MM.1S (cell line): ENCODE measurements around the gene SDK1.

Experiments used
- DNase-seq: peaks from one replicate; pipeline ENCODE4 v3.0.0-alpha.2; 2015
- H2AFZ ChIP-seq: fragments of 300-600 bp; sonication (generic); 2 replicates; pipeline ENCODE4 v1.6.0; 2016; ENCODE audit warnings: antibody characterized with exemption, low read length
- H3F3A ChIP-seq: fragments of 300-600 bp; sonication (generic); 2 replicates; pipeline ENCODE4 v1.6.1; 2016; ENCODE audit warnings: mild to moderate bottlenecking, antibody characterized with exemption, low read length, moderate library complexity, mixed read lengths; ENCODE audit not compliant: insufficient read depth
- H3K27ac ChIP-seq: fragments of 300-600 bp; sonication (generic); 2 replicates; pipeline ENCODE4 v1.5.1; 2016; ENCODE audit warnings: mild to moderate bottlenecking, low read length
- H3K27me3 ChIP-seq: fragments of 300-600 bp; sonication (generic); replicated peaks from 2 replicates; pipeline ENCODE4 v1.6.0; 2016; ENCODE audit warnings: low read length; ENCODE audit not compliant: insufficient read depth
- H3K36me3 ChIP-seq: fragments of 300-600 bp; sonication (generic); replicated peaks from 2 replicates; pipeline ENCODE4 v1.6.1; 2016; ENCODE audit warnings: mild to moderate bottlenecking, low read length, mixed read lengths; ENCODE audit not compliant: insufficient read depth
- H3K4me1 ChIP-seq: fragments of 300-600 bp; sonication (generic); 2 replicates; pipeline ENCODE4 v1.6.1; 2016; ENCODE audit warnings: low read length, mixed read lengths
- H3K4me2 ChIP-seq: fragments of 300-600 bp; sonication (generic); 2 replicates; pipeline ENCODE4 v1.6.0; 2016; ENCODE audit warnings: low read depth, low read length
- H3K4me3 ChIP-seq: fragments of 300-600 bp; sonication (generic); 2 replicates; pipeline ENCODE4 v1.5.1; 2016; ENCODE audit warnings: low read length, mixed read lengths
- H3K79me2 ChIP-seq: fragments of 300-600 bp; sonication (generic); 2 replicates; pipeline ENCODE4 v1.6.1; 2016; ENCODE audit warnings: mixed run types, low read length, mixed read lengths
- H3K9ac ChIP-seq: fragments of 300-600 bp; sonication (generic); 2 replicates; pipeline ENCODE4 v1.6.1; 2016; ENCODE audit warnings: low read length, mixed read lengths
- H3K9me2 ChIP-seq: fragments of 300-600 bp; sonication (generic); replicated peaks from 2 replicates; pipeline ENCODE4 v1.6.1; 2016; ENCODE audit warnings: mild to moderate bottlenecking, low read length, mixed read lengths; ENCODE audit not compliant: insufficient read depth
- H3K9me3 ChIP-seq: fragments of 300-600 bp; sonication (generic); replicated peaks from 2 replicates; pipeline ENCODE4 v1.6.1; 2016; ENCODE audit warnings: mild to moderate bottlenecking, low read length, mixed read lengths; ENCODE audit not compliant: insufficient read depth
- H4K20me1 ChIP-seq: fragments of 300-600 bp; sonication (generic); 2 replicates; pipeline ENCODE4 v1.6.1; 2016; ENCODE audit warnings: mild to moderate bottlenecking, low read length, moderate library complexity, mixed read lengths; ENCODE audit not compliant: insufficient read depth
- EZH2 ChIP-seq: fragments of 300-600 bp; sonication (generic); optimal IDR thresholded peaks from 2 replicates; pipeline ENCODE3; 2017; ENCODE audit warnings: low read depth, mild to moderate bottlenecking, antibody characterized with exemption, low read length, mixed read lengths
- EZH2phosphoT487 ChIP-seq: fragments of 300-600 bp; sonication (generic); IDR thresholded peaks from 2 replicates; pipeline ENCODE4 v1.6.1; 2018; ENCODE audit warnings: antibody characterized with exemption, low read length
- TF ChIP-seq, protein P1 (sequence below): fragments of 300-600 bp; sonication (generic); IDR thresholded peaks from 2 replicates; pipeline ENCODE4 v1.5.1; 2016; ENCODE audit warnings: antibody characterized with exemption, low read length, mixed read lengths

Gene SDK1

DNA sequence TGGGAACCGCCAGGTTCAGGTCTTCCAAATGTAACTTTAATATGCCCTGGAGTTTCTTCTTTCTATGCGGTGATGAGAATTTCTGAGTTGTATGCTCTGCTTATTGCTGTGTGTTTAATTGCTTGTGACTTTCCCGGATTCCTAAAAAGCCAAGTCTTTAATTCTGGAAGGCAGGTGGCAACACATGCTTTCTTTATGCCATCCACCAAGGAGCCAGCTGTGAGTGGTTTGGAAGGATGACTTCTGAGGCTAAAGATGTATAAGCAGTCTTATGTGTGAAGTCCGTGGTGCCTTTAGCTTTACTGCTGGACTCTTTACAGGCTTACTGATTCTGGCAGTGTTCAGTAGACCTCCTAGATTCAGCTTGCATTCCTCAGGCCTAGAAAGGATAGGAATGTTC, 3.1 kb downstream of the SDK1 start:
- Histone ChIP-seq H3F3A (no peaks in the 10 kb centered on the region), H3K4me3 (no peak overlapping the region), H3K9me2 (no peaks in the 10 kb centered on the region), H4K20me1 (no peaks in the 10 kb centered on the region), H3K4me2 (no peak overlapping the region), H3K27me3 (no peaks in the 10 kb centered on the region), H3K9me3 (no peaks in the 10 kb centered on the region), H2AFZ (no peak overlapping the region), H3K27ac (no peak overlapping the region), H3K9ac (no peak overlapping the region), H3K36me3 (no peaks in the 10 kb centered on the region), H3K79me2 (no peaks in the 10 kb centered on the region), H3K4me1 (no peaks in the 10 kb centered on the region)
- TF ChIP-seq, protein P1, sequence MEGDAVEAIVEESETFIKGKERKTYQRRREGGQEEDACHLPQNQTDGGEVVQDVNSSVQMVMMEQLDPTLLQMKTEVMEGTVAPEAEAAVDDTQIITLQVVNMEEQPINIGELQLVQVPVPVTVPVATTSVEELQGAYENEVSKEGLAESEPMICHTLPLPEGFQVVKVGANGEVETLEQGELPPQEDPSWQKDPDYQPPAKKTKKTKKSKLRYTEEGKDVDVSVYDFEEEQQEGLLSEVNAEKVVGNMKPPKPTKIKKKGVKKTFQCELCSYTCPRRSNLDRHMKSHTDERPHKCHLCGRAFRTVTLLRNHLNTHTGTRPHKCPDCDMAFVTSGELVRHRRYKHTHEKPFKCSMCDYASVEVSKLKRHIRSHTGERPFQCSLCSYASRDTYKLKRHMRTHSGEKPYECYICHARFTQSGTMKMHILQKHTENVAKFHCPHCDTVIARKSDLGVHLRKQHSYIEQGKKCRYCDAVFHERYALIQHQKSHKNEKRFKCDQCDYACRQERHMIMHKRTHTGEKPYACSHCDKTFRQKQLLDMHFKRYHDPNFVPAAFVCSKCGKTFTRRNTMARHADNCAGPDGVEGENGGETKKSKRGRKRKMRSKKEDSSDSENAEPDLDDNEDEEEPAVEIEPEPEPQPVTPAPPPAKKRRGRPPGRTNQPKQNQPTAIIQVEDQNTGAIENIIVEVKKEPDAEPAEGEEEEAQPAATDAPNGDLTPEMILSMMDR: no peak
- TF ChIP-seq EZH2phosphoT487 (no peak), EZH2 (no peak)
- DNase-seq: no peak

DNA sequence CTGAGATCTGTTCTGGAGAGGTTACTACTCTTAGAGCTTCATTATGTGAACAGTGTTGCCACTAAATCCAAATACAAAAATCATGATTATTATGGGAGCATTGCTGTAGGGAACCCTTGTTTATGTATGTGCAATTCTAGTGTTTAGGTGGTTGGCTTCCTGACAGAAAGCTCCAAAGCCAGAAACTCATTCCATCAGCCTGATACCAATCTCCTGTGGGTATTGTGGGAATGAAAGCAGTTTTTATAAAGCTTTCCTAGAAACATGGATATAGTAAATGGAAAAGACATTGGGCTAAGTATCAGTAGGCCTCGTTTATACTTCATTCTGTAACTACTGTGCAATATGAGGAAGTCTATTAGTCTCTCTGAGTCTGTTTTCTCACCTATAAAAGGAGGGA, 6.4 kb downstream of the SDK1 start:
- Histone ChIP-seq H4K20me1 (no peaks in the 10 kb centered on the region), H3K9me3 (no peaks in the 10 kb centered on the region), H3K4me2 (no peak overlapping the region), H3K27me3 (no peaks in the 10 kb centered on the region), H3K4me3 (no peak overlapping the region), H3K9me2 (no peaks in the 10 kb centered on the region), H3K4me1 (no peaks in the 10 kb centered on the region), H3F3A (no peaks in the 10 kb centered on the region), H3K9ac (no peak overlapping the region), H2AFZ (no peak overlapping the region), H3K79me2 (no peaks in the 10 kb centered on the region), H3K36me3 (no peaks in the 10 kb centered on the region), H3K27ac (no peak overlapping the region)
- TF ChIP-seq EZH2phosphoT487 (no peak), EZH2 (no peak)
- TF ChIP-seq, protein P1: no peak
- no peak for DNase-seq

DNA sequence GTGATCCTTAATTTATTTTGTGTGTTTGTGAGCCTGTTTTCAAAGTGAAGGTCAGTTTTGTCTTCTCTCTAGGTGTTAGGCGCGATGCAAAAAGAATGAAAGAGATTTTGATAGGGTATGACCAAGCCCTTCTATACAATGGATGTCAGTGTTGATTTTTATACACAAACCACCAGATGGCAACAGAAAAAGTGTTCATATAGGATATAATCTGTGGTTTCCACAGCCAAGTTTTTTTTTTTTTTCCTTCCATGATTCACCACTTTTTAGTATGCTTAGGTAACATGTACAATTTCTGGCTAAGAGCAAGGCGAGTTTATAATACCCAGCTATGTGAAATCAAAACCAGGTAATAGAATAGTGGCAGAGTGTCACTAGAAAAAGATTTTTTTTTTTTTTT, 8.1 kb downstream of the SDK1 start:
- no peaks in the 10 kb centered on the region for H3F3A ChIP-seq

More for the DNA sequence above, 8.1 kb downstream of the SDK1 start:
- Histone ChIP-seq H3K4me3 (no peak overlapping the region), H3K27ac (no peak overlapping the region), H3K4me1 (no peaks in the 10 kb centered on the region), H3K27me3 (no peaks in the 10 kb centered on the region), H3K9ac (no peak overlapping the region), H3K79me2 (no peaks in the 10 kb centered on the region), H3K9me3 (no peaks in the 10 kb centered on the region), H2AFZ (no peak overlapping the region), H4K20me1 (no peaks in the 10 kb centered on the region), H3K4me2 (no peak overlapping the region), H3K36me3 (no peaks in the 10 kb centered on the region), H3K9me2 (no peaks in the 10 kb centered on the region)
- no peak for DNase-seq
- TF ChIP-seq, protein P1: no peak
- TF ChIP-seq EZH2phosphoT487 (no peak), EZH2 (no peak)
